Renal cortical epithelial cell (primary cell): ENCODE data around the gene EXOC3. TPM values are rescaled to one million over a fixed set of nuclear protein-coding genes. Genes with fewer than 3 reads are reported as not detected.

ENCODE experiments used
- DNase-seq: peaks from one replicate; pipeline ENCODE4 v3.0.0-alpha.2; 2011; ENCODE audit warnings: low read depth
- total RNA-seq: library from RNA; depleted of rRNA; stranded (reverse); fragments of >200 nt; gene quantifications from 2 replicates; pipeline ENCODE4 v1.2.3, GENCODE V29; 2014

Gene EXOC3
- total RNA-seq, 1 donor from 2014 or later = 56.9 TPM

- DNase-seq = no peak
Observed at GRCh38 chr5:425714-426113, 17.3 kb upstream of the EXOC3 start.

- DNase-seq = no peak
Observed at GRCh38 chr5:426392-426976, 16.5 kb upstream of the EXOC3 start.

- DNase-seq = no peak
Observed at GRCh38 chr5:427415-428087, 15.4 kb upstream of the EXOC3 start.

- DNase-seq = no peak
Observed at GRCh38 chr5:428219-428618, 14.8 kb upstream of the EXOC3 start.

- DNase-seq = no peak
Observed at GRCh38 chr5:428754-429452, 14.1 kb upstream of the EXOC3 start.

- no peak for DNase-seq
Observed at GRCh38 chr5:429453-430188, 13.4 kb upstream of the EXOC3 start.

- DNase-seq = no peak
Observed at GRCh38 chr5:430214-430925, 12.6 kb upstream of the EXOC3 start.

GRCh38 chr5:431001-431710, 11.8 kb upstream of the EXOC3 start:
- no peak for DNase-seq

- DNase-seq = no peak
Observed at GRCh38 chr5:431711-432050, 11.3 kb upstream of the EXOC3 start.

GRCh38 chr5:432201-432927, 10.6 kb upstream of the EXOC3 start:
- DNase-seq = no peak

- no peak for DNase-seq
Observed at GRCh38 chr5:432928-433791, 9.8 kb upstream of the EXOC3 start.

- no peak for DNase-seq
Observed at GRCh38 chr5:433836-434235, 9.1 kb upstream of the EXOC3 start.

- no peak for DNase-seq
Observed at GRCh38 chr5:434443-435146, 8.4 kb upstream of the EXOC3 start.

- DNase-seq = no peak
Observed at GRCh38 chr5:435156-435790, 7.7 kb upstream of the EXOC3 start.

- DNase-seq = no peak
Observed at GRCh38 chr5:435961-436640, 6.9 kb upstream of the EXOC3 start.

- DNase-seq = no peak
Observed at GRCh38 chr5:436641-436975, 6.4 kb upstream of the EXOC3 start.

GRCh38 chr5:437281-437771, 5.7 kb upstream of the EXOC3 start:
- no peak for DNase-seq

- DNase-seq = no peak
Observed at GRCh38 chr5:438481-438981, 4.4 kb upstream of the EXOC3 start.
